ENCODE results near the gene GCNA.
"Not testable (repeated sequence)": the region's sequence is repeated elsewhere in the genome, so short reads cannot be mapped to it uniquely, and the experiment has no call there.

The GCNA gene

DNA sequence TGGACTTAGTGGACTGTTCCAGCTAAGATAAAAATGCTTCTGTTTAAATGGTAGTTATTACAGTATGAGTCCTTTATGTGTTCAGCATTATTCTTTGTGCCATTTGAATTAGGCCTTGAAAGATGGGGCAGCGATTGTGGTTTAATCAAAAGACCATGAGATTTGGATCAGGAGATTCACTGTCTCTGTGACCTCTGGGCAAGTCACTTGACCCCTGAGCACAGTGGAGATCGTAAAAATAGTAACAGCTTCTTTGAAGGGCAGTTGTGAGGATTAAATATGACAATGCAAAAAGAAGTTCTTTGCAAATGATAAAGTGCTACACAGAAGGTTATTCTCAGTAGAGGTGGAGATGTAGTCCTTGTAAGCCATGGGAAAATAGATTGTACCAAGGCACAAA is 29.3 kb downstream of the GCNA start:
- no peak for DNase-seq (ENCODE audit: low spot score)
- TF ChIP-seq, protein P1, sequence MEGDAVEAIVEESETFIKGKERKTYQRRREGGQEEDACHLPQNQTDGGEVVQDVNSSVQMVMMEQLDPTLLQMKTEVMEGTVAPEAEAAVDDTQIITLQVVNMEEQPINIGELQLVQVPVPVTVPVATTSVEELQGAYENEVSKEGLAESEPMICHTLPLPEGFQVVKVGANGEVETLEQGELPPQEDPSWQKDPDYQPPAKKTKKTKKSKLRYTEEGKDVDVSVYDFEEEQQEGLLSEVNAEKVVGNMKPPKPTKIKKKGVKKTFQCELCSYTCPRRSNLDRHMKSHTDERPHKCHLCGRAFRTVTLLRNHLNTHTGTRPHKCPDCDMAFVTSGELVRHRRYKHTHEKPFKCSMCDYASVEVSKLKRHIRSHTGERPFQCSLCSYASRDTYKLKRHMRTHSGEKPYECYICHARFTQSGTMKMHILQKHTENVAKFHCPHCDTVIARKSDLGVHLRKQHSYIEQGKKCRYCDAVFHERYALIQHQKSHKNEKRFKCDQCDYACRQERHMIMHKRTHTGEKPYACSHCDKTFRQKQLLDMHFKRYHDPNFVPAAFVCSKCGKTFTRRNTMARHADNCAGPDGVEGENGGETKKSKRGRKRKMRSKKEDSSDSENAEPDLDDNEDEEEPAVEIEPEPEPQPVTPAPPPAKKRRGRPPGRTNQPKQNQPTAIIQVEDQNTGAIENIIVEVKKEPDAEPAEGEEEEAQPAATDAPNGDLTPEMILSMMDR (IDR thresholded peaks at IDR 0.05; ENCODE audit: extremely low read depth, missing control alignments), result no peak

DNA sequence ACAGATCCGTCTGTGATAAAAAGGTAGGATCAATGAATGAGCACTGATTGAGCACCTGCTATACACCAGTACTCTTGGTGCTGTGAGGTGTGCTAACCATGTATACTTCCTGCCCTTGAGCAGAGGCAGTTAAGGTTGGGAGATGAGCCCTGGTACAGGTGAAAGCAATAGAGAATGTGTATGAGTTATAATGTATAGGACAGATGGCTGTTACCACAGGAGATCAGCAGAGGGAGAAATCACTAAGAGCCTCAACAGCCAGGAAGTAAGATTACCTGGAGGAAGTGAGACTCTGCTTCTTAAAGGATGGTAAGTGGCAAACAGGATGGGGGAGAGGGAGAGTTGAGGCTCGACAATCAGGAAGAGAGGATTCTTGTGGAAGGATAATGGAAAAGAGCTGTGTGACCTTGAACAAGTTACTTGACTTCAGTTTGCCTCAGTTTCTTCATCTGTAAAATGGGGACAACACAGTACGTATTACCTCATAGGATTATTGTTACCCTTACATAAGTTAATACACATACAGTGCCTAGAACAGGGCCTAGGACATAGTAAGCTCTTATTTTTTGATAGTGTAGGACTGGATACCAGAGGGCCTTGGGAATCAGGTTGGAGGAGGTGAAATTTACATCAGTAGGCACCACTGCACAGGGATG is 31.0 kb downstream of the GCNA start:
- no peak for DNase-seq (ENCODE audit: low spot score)
- TF ChIP-seq, protein P1 (IDR thresholded peaks at IDR 0.05; ENCODE audit: extremely low read depth, missing control alignments), result no peak

DNA sequence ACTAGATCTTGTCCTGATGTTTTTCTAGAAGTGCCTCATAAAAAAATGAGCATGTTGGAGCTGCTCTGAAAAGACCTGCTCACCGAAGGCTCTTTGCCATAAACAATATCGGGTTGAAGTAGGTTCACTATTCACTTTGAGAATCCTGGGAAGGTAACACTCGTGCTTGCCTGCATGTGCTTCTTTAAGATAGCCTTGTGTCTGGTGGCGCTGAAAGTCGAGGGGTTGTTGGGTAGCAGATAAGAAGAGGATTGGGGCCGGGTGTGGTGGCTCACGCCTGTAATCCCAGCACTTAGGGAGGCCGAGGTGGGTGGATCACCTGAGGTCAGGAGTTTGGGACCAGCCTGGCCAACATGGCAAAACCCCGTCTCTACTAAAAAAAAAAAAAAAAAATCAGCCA is 33.5 kb downstream of the GCNA start:
- not testable (repeated sequence) for DNase-seq (ENCODE audit: low spot score)

DNA sequence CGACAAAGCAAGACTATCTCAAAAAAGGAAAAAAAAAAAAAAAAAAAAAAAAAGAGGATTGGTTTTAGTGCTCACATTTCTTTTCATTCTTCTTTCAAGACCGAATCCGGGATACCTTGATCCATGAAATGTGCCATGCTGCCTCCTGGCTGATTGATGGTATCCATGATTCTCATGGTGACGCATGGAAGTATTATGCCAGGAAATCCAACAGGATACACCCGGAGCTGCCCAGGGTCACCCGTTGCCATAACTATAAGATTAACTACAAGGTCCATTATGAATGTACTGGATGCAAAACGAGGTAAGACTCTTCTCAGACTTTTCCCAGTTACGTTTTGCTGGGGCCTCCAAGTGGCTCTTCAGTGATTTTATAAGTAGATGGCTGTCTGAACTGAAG is 34.0 kb downstream of the GCNA start:
- no peak for DNase-seq (ENCODE audit: low spot score)
- TF ChIP-seq, protein P1 (IDR thresholded peaks at IDR 0.05; ENCODE audit: extremely low read depth, missing control alignments), result no peak

DNA sequence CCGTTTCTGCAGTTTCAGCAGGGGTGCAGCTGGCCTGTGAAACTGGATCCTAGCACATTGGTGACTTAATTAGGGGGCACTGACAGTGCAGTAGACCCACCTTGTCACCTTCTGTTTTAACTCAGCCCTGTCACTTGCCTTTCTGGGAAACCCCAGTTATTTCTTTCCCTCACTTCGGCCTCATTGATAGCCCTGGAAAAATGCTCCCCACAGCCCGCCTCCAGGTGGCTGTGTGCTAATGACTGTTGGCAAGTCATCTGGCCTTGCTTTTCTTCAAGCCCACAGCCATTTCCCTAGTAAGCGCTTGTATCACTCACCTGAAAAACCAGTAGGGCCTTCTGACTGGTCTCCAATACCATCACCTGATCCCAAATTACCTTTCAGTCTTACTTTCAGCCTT is 36.8 kb downstream of the GCNA start:
- TF ChIP-seq, protein P1 (IDR thresholded peaks at IDR 0.05; ENCODE audit: extremely low read depth, missing control alignments), result no peak
- no peak for DNase-seq (ENCODE audit: low spot score)

DNA sequence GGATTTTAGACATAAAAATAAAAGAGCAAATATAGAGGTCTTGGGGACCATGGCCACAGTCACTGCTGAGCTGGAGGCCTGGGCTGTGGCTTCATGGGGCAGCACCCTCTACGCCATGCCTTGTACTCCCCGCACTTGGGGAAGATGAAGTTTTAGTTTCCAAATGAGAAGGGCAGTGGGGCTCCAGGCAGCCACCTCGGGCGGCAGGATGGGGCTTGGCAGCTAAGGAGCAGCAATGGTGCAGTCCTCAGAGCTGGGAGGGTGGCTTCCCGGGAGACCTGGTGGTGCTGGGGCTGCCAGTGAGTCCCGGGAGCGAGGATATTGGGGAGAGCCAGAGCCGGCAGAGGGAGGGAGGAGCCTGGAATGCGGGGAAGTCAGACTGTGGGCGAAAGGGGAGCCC is 37.7 kb downstream of the GCNA start:
- no peak for DNase-seq (ENCODE audit: low spot score)
- TF ChIP-seq, protein P1 (IDR thresholded peaks at IDR 0.05; ENCODE audit: extremely low read depth, missing control alignments), result no peak

DNA sequence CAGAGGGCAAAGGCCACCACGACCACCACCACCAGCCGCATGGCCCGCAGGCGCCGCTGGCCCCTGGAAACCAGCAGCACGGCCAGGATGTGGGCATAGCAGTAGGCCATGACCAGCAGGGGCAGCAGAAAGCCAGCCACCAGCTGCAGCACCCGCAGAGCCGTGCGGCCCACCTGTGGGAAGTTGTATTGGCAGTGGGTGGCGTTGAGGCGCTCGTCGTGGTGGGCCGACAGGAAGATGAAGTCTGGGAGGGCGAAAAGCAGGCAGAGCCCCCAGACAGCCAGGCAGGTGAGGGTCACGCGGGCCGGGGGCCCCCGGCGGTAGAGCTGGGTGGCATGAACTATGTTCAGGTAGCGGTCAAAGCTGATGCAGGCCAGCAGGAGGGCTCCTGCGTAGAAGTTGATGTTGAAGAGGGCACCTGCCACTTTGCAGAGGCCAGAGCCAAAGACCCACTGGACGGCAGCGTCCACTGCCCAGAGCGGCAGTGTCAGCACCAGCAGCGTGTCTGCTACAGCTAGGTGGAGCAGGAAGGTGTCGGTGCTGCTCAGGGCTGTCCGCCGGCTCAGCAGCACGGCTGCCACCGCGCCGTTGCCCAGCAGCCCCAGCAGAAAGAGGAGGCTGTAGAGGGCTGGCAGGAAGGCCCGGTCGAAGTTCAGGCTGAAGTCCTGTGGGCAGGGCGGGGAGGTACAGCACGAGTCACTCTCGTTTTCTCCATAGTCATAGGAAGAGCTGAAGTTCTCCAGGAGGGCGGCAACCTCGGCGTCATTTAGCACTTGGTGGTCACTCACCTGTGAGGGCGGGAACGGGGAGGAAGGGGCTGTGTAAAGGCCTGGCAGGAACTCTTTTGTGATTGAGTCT is 38.7 kb downstream of the GCNA start:
- TF ChIP-seq, protein P1 (IDR thresholded peaks at IDR 0.05; ENCODE audit: extremely low read depth, missing control alignments), result no peak
- DNase-seq (ENCODE audit: low spot score), result no peak
